CD4-positive, alpha-beta T cell treated with Interleukin-6 for 4 hours (primary cell): ENCODE data around the gene KCNG4.
"Not testable (repeated sequence)": the region's sequence is repeated elsewhere in the genome, so short reads cannot be mapped to it uniquely, and the experiment has no call there.

ENCODE experiments used
- DNase-seq: peaks from one replicate; pipeline ENCODE4 v3.0.0-alpha.2; 2020; ENCODE audit warnings: mixed read lengths

Gene KCNG4

DNA sequence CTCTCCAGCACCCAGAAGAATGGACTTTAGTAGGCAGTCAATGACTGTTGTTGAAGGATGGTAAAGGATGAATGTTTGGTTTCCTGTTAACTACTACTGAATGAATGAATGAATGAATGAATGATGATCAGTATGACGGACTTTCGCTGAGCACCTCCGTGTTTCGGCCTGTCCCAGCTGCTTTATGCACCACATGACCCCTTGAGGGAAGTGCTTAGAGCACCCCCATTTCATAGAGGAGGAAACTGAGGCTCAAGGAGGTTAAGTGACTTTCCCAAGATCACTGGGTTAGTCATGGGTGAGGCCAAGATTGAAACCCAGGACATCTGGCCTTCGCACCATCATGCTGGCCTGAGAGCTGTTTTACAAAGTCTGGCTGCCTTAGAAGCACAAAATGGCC lies 6.8 kb downstream of the KCNG4 start:
- DNase-seq: no peak

DNA sequence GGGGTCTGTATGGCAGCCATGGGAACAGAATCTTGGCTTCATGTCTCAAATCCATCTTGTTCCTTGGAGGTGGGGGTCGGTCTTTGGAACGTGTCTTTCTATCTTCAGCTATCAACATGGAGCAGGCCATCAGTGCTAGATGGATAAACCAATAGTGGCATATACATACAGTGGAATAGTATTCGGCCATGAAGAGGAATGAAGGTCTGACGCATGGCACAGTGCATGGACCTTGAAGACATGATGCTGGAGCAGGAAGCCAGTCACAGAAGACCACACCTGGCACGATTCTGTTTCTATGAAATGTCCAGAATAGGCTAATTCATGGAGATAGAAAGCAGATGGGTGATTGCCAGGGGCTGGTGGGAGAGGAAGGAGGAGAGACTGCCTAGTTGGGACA lies 7.8 kb downstream of the KCNG4 start:
- no peak for DNase-seq

DNA sequence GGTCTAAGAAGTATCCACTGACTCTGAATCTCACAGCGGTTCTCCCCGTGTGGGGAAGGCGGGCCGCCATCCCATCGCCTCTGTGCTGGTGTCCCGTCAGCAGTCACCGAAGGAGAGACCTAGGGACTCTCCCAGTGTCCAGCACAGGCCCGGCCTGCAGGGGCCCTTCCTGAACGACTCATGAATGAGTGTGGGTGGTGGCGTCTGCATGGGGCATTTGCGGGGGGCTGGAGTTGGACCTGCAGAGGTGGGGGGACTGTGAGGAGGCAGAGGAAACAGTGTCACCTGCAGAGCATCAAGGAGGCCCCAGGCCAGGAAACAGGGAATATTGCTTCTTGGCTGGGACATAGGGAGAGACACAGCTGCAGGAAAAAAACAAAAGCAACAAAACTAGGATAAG lies 10.3 kb downstream of the KCNG4 start:
- DNase-seq: no peak

DNA sequence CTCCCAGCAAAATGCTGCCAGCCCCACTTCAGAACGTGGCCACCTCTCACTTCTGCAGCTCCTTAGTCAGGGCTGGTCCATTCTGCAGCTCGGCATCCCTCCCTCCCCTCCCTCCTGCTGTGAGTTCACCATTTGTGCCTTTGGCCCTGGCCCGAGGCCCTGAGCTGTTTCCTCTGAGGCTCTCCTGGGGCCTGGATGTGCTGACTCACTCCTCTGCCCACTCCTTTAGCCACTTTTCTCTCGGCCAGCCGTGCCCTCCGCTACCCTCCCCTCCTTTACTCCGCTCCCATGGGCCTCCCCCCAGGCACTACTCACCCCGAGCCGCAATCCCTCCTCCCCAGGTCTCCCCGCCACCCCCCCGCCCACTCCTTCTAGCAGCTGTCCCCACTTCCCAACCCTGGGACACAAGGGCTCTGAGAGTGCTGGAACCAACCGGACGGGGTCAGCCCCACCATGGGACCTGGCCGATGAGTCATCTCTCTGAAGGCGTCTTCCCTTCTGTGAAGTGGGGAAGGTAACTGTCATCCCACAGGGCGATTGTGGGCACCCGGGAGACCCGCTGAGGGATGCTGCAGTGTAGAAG lies 11.5 kb downstream of the KCNG4 start:
- no peak for DNase-seq

DNA sequence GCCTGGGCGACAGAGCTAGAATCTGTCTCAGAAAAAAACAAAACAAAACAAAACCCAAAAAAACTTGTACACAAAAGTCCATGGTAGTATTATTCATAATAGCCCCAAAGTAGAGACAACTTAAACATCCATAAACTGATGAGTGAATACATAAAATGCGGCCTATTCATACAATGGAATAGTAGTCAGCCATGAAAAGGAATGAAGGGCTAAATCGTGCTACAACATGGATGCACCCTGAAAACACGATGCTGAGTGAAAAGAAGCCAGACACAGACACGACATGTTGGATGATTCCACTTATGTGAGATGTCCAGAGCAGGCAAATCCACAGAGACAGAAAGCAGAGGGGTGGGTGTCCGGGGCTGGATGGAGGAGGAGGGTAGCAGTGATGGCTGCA lies 12.3 kb downstream of the KCNG4 start:
- DNase-seq: no peak

DNA sequence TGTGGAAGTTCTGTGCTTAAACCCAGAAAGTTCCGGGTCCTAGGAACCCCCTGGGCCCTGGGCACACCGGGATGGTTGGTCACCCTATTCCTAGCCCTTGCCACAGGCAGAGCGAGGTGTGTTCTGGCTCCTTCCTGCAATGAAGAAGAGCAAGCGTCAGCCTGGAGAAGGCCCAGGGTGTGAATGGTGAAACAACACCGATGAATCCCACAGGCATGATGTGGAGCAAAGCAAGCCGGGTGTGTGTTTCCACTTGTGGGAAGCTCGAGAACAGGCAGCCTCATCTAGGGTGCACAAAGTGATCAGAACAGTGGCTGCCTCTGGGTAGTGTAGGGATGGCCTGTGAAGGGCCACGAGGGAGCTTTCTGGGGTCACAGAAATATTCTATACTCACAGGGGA lies 13.8 kb downstream of the KCNG4 start:
- DNase-seq: no peak

DNA sequence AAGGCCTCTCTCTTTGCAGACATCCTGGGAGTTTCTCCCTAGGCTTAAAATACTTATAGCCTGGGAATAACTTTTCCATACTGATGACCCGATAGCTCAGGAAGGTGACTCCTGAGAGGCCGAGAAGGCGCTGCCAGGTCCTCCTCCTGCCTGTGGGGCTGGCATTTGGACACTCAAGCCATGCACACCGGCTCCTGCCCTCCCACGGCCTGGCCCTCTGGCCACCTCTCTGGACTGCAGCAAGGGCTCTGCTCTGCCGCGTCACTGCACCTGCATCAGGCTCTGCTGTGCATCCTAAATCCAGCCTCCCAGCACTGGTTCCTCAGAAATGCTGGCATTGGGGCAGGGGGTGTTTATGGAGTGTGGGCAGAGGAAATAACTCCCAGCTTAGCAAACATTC lies 14.2 kb downstream of the KCNG4 start:
- DNase-seq: no peak

DNA sequence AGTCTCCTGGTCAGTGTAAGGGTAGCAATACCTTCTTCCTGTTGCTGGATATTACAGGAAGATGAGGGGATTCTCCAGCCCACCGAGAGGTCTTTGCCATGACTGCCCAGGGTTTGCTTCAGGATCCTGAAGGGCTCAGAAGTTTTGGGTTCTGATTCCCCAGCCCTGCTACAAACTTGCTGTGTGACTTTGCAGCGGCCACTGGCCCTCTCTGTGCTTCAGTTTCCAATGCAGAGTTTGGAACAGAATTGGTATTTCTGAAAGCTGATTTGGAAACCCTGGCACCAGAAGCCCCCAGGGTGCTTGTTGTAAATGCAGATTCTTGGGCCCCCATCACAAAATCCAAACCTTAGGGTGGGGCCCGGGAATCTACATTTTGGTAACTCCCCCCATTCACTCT lies 14.7 kb downstream of the KCNG4 start:
- no peak for DNase-seq

DNA sequence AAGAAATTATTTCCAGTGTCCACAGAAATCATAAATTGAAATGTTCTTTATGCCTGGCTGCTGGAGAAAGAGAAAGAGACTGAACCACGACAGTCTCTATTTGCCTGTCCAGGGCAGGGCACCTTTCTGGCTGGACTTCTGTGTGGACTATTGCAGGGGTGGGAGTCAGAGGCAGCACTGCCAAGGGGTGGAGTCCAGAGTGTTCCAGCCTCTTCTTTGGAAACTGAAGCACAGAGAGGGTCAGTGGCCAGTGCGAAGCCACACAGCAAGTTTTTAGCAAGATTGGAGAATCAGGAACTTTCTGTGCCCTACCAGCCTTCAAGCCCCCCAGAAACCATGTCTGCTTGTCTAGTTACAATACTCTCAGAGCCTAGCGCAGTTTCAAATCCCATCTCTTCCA lies 15.3 kb downstream of the KCNG4 start:
- no peak for DNase-seq

DNA sequence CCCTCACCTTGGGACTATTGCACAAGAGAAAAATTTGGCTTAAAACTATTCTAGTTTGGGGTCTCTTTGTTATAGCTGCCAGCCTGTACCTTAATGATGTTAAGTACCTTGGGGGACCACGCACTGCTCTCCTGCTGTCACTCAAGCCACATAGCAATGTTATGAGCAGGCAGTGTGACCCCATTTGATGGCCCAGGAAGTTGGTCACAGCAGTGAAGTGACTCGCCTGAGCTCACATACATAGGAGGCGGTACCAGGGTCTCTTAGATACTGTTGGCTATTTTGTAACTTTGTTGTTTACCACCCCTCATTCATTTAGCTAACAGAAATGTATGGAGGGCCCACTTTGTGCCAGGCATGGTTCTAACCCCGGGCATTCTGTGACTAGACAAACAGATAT lies 16.4 kb downstream of the KCNG4 start:
- no peak for DNase-seq

DNA sequence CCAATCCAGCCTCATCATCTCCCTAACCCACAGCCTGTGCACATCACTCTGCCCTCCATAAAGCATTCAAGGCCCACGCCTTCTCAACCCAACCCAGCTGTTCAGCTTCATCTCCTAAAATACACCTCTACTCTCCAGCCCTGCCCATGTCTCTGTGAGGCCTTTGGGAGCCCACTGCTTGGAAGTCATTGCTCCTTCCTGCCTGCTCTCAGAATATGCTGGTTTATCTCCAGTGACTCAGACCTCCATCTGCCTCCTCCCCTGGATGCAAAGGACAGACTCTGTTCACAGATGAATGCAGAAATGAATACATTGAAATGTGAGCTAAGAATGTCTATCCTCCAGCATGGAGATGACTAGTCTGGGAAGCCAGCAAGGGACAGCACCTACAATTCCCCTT lies 19.0 kb downstream of the KCNG4 start:
- no peak for DNase-seq

DNA sequence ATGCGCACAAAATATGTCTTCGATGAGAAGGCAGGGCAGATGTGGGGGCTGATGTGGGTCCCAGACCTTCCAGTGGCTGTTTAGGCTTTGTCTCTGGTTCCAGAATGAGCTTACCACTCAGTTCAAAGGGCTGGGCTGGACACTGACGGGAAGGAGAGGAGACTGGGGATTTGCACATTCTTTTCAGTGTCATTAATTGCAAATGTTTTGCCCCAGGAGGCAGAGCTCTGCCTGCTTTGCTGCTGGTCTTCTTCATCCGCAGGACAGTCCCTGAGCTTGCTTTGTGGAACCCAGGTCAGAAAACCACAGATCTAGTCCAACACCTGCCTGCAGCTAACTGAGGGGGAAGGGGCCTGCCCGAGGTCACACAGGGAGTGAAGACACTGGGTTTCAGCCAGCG lies 20.9 kb downstream of the KCNG4 start:
- no peak for DNase-seq

DNA sequence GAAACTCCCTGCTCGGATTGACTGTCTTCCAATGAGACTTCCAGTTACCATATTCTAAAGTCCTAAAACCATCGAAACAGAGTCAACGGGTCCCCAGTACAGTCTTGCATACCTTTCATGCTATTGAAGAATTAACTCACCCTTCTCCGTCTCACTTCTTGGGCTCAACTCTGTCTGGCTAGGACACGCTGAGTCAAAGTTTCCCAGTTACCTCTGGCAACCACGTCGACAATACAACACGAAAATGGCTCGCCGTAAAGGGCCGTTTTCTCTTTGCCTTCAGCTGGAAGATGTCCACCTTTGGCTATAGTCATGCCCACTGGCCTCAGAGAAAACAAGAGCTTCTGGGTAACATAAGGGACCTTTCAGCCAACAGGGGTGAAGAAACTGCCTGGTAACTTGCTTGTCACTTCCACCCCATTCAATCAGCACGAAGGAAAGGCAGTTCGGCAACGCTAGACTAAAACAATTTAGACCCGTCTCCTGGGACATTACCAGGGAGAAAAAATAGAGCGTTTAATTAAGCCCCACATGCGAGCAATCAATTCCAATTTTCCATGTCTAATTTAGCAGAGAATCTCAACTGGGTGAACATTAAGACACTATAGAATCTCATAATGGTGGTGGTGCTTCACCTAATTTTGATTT lies 21.5 kb downstream of the KCNG4 start:
- no peak for DNase-seq

DNA sequence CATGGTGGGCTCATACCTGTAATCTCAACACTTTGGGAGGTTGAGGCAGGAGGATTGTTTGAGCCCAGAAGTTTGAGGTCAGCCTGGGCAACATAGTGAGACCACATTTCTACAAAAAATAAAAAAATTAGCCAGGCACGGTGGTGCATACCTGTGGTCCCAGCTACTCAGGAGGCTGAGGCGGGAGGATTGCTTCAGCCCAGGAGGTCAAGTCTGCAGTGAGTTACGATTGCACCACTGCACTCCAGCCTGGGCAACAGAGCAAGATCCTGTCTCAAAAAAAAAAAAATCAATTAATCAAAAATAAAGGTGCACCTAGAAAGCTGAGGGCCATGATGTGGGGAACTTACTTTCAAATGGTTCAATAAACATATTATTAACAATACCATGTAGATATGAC lies 23.7 kb downstream of the KCNG4 start:
- DNase-seq: not testable (repeated sequence)

DNA sequence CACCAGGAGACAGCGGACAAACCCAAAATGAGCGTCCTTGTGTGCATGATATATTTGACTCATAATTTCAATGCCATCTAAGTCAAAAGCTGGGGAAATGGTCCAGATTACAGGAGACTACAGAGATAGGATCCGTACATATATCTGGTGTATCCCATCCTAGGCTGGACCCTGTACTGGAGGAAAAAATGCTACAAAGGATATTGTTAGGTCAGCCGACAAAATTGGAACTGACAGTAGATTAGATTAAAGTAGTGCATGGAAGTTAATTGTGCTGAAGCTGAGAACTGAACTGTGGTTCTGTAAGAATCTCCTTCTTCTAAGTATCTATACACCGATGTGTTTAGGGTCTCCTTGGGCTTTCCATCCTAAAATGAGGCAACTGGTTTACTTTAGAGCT lies 24.3 kb downstream of the KCNG4 start:
- no peak for DNase-seq

DNA sequence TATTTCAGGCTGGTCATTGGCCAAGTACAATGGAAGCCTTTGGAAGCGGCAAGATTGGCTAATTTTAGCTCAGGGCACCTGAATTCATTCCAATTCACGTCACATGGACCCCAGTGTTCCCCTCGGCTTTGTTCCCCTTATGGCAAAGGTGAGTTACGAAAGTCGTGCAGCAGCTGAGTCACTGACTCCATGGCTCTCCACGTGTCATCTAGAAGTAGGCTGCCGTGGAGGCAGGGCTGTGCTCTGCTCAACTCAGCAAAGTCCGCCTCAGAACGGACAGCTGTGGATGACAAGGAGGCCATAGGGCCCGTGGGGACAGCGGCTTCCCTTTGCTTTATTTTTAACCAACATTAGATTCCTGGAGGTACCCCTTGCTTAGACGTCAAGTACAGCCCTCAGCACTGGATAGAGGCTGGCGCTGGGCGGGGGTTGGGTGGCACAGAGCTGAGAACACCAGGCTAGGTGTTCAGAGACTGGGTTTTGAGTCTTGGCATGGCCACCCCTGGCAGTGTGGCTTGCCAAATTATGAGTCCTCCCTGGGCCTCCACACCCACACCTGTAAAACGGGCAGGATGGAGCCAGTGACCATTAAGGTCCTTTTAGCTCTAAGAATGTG lies 25.3 kb downstream of the KCNG4 start:
- no peak for DNase-seq

DNA sequence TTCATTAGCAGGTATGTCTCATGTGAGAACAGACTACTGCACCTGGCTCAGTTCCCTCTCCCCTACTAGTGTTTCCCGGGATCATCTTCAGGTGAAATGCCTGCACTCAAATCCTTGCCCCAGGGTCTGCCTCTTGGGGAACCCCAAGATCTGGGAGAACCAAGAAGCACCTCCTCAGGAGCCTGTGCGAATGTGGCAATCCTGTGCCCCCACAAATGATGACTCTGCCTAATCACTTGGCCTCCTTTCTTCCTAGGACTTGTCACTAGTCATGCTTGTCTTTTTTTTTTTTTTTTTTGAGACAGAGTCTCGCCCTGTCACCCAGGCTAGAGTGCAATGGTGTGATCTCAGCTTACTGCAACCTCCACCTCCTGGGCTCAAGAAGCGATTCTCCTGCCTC lies 27.2 kb downstream of the KCNG4 start:
- DNase-seq: no peak

DNA sequence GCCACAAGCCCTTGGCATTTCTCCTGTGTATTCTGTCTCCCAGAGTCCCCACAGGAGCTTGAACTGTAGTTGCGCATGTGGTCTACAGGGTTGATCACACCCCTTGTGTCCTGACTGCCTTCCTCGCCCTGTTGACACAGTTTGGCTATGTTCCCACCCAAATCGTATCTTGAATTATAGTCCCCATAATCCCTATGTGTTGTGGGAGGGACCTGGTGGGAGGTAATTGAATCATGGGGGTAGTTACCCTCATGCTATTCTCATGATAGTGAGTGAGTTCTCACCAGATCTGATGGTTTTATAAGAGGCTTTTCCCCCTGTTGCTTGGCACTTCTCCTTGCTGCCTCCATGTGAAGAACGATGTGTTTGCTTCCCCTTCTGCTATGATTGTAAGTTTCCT lies 27.7 kb downstream of the KCNG4 start:
- no peak for DNase-seq

DNA sequence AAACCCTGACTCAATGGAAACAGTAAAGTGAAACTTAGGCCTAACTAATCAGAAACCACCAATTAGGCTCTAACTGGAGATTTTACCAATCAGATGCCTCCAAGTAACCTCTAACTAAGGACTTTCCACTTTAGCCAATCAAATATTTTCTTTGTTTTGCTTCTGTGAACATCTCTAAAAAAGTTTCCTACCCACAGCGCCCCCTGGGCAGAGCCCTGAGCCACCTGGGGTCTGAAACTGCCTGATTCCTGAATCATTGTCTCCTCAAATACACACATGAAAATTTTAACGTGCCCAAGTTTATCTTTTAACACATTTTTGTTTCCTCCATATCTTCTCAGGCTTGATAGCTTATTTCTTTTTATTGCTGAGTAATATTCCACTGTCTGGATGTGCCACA lies 29.8 kb downstream of the KCNG4 start:
- DNase-seq: no peak

DNA sequence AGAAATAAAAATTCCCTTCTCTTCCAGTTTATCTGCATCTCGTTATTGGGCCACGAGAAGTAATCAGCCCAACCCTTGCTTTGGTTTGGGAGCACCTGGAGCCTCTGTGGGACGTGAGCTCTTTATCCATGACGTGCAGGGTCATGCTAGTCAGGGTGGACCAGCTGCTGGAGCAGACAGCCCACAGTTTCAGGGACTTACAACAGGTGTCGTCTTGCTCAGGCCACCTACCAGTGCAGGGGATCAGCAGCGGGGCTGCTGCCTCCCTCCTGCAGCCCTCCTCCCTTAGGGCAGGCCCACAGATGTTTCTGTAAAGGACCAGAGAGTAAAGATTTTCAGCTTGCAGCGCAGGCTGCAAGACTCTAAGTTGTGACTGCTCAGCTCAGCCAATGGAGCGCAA lies 31.9 kb downstream of the KCNG4 start:
- DNase-seq: no peak

DNA sequence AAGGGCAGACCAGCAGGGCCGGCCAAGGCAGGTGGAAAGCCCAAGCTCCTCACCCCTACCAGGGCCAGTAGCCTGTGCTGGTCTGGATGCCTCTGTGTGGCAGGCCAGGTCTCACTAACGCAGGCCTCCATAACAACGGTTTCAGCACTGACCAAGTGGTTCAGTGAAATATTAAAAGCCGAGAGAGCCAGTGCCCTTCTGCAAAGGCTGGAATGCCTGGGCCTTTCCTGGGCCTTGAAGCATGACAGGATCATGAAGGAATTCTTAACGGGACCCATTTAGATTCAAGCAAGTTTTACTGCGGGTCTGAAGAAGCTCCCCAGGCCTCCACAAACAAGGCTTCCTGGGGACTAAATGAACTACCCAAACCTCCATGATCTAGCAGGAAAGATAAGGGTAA lies 32.6 kb downstream of the KCNG4 start:
- DNase-seq: no peak

DNA sequence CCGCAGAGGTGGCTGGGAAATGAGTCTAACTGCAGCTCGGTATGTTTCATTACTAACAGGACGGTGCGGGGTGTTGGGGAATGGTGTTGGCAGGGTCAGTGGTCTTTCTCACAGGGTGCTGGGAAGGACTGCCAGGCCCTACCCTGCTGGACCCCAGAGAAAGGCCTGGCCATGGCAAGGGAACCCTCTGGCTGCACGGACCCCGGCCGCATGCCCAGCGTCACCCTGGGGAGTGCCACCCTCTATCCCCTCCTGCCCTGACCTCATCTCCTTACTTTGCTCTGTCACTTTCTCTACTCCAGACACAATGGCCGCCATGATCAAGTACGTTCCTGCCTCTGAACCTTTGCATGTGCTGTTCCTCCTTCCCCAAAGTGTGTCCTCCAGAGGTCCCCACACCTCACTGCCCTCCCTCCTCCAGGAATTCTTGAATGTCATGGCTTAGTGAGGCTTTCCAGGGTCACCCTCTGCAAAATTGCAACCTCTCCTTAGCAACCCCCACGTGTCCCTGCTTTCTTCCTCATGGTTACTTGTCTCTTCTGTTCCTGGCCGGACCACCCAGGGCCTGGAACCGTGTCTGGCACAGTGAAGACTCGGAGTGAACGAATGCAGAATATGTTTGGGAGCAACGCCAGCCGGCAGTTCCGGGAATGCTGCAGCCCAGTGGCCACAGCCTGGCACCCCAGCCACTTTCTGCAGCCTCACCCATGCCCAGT lies 33.7 kb downstream of the KCNG4 start:
- no peak for DNase-seq

DNA sequence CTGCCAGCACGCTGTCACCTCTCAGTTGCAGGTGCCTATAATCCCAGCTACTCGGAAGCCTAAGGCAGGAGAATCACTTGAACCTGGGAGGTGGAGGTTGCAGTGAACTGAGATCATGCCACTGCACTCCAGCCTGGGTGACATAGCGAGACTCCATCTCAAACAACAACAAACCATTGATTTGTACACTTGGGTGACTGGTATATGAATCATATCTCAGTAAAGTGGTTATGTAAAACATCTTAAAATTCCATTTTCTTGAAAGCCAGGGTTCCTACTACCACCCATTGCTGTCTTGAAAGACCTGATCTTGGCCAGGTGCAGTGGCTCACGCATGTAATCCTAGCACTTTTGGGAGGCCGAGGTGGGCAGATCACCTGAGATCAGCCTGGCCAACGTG lies 34.7 kb downstream of the KCNG4 start:
- DNase-seq: not testable (repeated sequence)

DNA sequence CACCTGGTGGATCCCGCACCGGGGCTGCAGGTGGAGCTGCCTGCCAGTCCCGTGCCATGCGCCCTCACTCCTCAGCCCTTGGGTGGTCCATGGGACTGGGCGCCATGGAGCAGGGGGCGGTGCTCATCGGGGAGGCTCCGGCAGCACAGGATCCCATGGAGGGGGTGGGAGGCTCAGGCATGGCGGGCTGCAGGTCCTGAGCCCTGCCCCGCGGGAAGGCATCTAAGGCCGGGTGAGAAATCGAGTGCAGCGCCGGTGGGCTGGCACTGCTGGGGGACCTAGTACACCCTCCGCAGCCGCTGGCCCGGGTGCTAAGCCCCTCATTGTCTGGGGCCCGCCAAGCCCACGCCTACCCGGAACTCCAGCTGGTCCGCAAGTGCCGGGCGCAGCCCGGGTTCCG lies 35.3 kb downstream of the KCNG4 start:
- not testable (repeated sequence) for DNase-seq
